GM12878 (cell line): Measurements from ENCODE around the gene AADAT. TPM values are rescaled to one million over a fixed set of nuclear protein-coding genes. Genes with fewer than 3 reads are reported as not detected.

ENCODE experiments used
- ATAC-seq: fragments of 200-7000 bp; cut with Tn5 transposase; 3 replicates; pipeline ENCODE4 v1.9.1; 2020; ENCODE audit warnings: mild to moderate bottlenecking, moderate library complexity
- BruUV-seq: library from RNA; stranded (reverse); fragments of 400-500 nt; replicated peaks from 2 replicates; lab custom pipeline; 2021; lab: Mats Ljungman, UMichigan
- CTCF ChIA-PET: fragments of 300-600 bp; sonication (Branson Sonifier 250); formaldehyde crosslinking; extraction: SDS; loops from one replicate; lab custom pipeline; 2021; ENCODE audit warnings: inconsistent platforms; lab: Yijun Ruan, JAX
- POLR2A ChIA-PET: fragments of 350-600 bp; formaldehyde crosslinking; extraction: SDS; loops from one replicate; lab custom pipeline; 2021; ENCODE audit warnings: inconsistent platforms; lab: Charles Lee
- RAD21 ChIA-PET: fragments of 300-600 bp; sonication (Branson Sonifier 250); formaldehyde crosslinking; loops from one replicate; lab custom pipeline; 2023; ENCODE audit warnings: antibody characterized with exemption; ENCODE audit not compliant: unreplicated experiment; lab: Charles Lee
- SMC1A ChIA-PET: fragments of 300-600 bp; sonication (Branson Sonifier 250); formaldehyde crosslinking; loops from one replicate; lab custom pipeline; 2023; ENCODE audit not compliant: unreplicated experiment, uncharacterized antibody; lab: Charles Lee
- DNase-seq: peaks from one replicate; pipeline ENCODE4 v3.0.0-alpha.2; 2011; ENCODE audit warnings: low read depth, low spot score
- FAIRE-seq: peaks from 3 replicates; lab custom pipeline; 2011; peaks lifted over from hg19 to GRCh38; lab: Jason Lieb, UNC
- H2AFZ ChIP-seq: 2 replicates; pipeline ENCODE4 v1.6.0; 2011; ENCODE audit warnings: low read depth, low read length, control low read depth; ENCODE audit not compliant: control insufficient read depth
- H3K27ac ChIP-seq: 2 replicates; pipeline ENCODE4 v1.5.1; 2011; ENCODE audit warnings: control low read depth; ENCODE audit not compliant: control insufficient read depth, insufficient read depth
- H3K27me3 ChIP-seq, 2 experiments: replicated peaks in 1 of 2; 2 replicates each; pipeline versions ENCODE4 v1.6.0 to v1.6.1; 2011; ENCODE audit warnings: low read length in 1 of 2; ENCODE audit not compliant: control insufficient read depth in 2 of 2, insufficient read depth in 2 of 2
- H3K36me3 ChIP-seq, 2 experiments: 2 replicates each; pipeline ENCODE4 v1.5.1; 2011; ENCODE audit warnings: low read length in 1 of 2; ENCODE audit not compliant: control insufficient read depth in 2 of 2, insufficient read depth in 2 of 2
- H3K4me1 ChIP-seq: 2 replicates; pipeline ENCODE4 v1.6.1; 2011; ENCODE audit warnings: mild to moderate bottlenecking, low read length, moderate library complexity, mixed read lengths; ENCODE audit not compliant: control insufficient read depth, insufficient read depth
- H3K4me2 ChIP-seq: 2 replicates; pipeline ENCODE4 v1.6.0; 2011; ENCODE audit warnings: control low read depth; ENCODE audit not compliant: control insufficient read depth, insufficient read depth
- H3K4me3 ChIP-seq: fragments of 200-600 bp; sonication (generic); 2 replicates; pipeline ENCODE4 v1.5.1; 2016
- H3K79me2 ChIP-seq: 2 replicates; pipeline ENCODE4 v1.6.0; 2011; ENCODE audit warnings: low read length; ENCODE audit not compliant: control insufficient read depth, insufficient read depth
- H3K9ac ChIP-seq: 2 replicates; pipeline ENCODE4 v1.8.0; 2011; ENCODE audit warnings: low read length, control low read depth, mixed read lengths; ENCODE audit not compliant: control insufficient read depth, insufficient read depth
- H3K9me3 ChIP-seq: replicated peaks from 3 replicates; pipeline ENCODE4 v1.5.1; 2011; ENCODE audit warnings: mild to moderate bottlenecking, low read length; ENCODE audit not compliant: control insufficient read depth, insufficient read depth
- H4K20me1 ChIP-seq: 2 replicates; pipeline ENCODE4 v1.6.0; 2011; ENCODE audit not compliant: control insufficient read depth, insufficient read depth
- CBFB ChIP-seq: IDR thresholded peaks from 2 replicates; pipeline ENCODE4 v1.6.1; 2016; ENCODE audit warnings: antibody characterized with exemption, low read depth
- CHD4 ChIP-seq: fragments of 200-600 bp; sonication (generic); IDR thresholded peaks from 2 replicates; pipeline ENCODE4 v1.6.1; 2016; ENCODE audit warnings: mild to moderate bottlenecking
- CREB1 ChIP-seq: IDR thresholded peaks from 2 replicates; pipeline ENCODE4 v1.6.1; 2012; ENCODE audit warnings: low read depth, mild to moderate bottlenecking, inconsistent platforms
- CREM ChIP-seq: IDR thresholded peaks from 2 replicates; pipeline ENCODE4 v1.6.1; 2014; ENCODE audit warnings: antibody characterized with exemption, low read depth
- FOS ChIP-seq: IDR thresholded peaks from 3 replicates; pipeline ENCODE4 v1.6.1; 2011; ENCODE audit warnings: borderline replicate concordance; ENCODE audit not compliant: insufficient read length; ENCODE audit errors: extremely low read depth
- HCFC1 ChIP-seq: fragments of 150-350 bp; IDR thresholded peaks from 2 replicates; pipeline ENCODE4 v1.6.1; 2014; ENCODE audit warnings: low read length
- IKZF1 ChIP-seq: fragments of 450-650 bp; conservative IDR thresholded peaks from 2 replicates; pipeline ENCODE4 v1.6.1; 2017; ENCODE audit warnings: antibody characterized with exemption, mild to moderate bottlenecking
- LARP7 ChIP-seq: fragments of 450-650 bp; IDR thresholded peaks from 2 replicates; pipeline ENCODE4 v1.6.1; 2017; ENCODE audit warnings: mild to moderate bottlenecking
- NFIC ChIP-seq: IDR thresholded peaks from 2 replicates; pipeline ENCODE4 v1.6.1; 2012; ENCODE audit warnings: low read depth, mild to moderate bottlenecking, inconsistent platforms, low read length, moderate library complexity
- NFXL1 ChIP-seq: fragments of 450-650 bp; IDR thresholded peaks from 2 replicates; pipeline ENCODE4 v1.6.1; 2017; ENCODE audit warnings: antibody characterized with exemption, mild to moderate bottlenecking, borderline replicate concordance
- RELA ChIP-seq: fragments of 450-650 bp; IDR thresholded peaks from 2 replicates; pipeline ENCODE4 v1.8.0; 2014; ENCODE audit warnings: borderline replicate concordance; ENCODE audit not compliant: partially characterized antibody
- SMAD1 ChIP-seq: fragments of 450-650 bp; IDR thresholded peaks from 2 replicates; pipeline ENCODE4 v1.6.1; 2018; ENCODE audit warnings: mild to moderate bottlenecking, low read depth; ENCODE audit not compliant: partially characterized antibody
- SMC3 ChIP-seq: IDR thresholded peaks from 2 replicates; pipeline ENCODE4 v1.6.1; 2011; ENCODE audit warnings: low read length, improper control_type of control experiment, borderline replicate concordance
- SREBF2 ChIP-seq: IDR thresholded peaks from 2 replicates; pipeline ENCODE4 v1.6.1; 2012; ENCODE audit warnings: mild to moderate bottlenecking, low read length
- ZNF274 ChIP-seq: IDR thresholded peaks from one replicate; pipeline ENCODE4 v1.8.0; 2011; ENCODE audit not compliant: insufficient read length, insufficient read depth
- ZNF687 ChIP-seq: fragments of 450-650 bp; IDR thresholded peaks from 2 replicates; pipeline ENCODE4 v1.6.1; 2017; ENCODE audit warnings: mild to moderate bottlenecking, moderate library complexity
- WGBS: methylation state at CpG from one replicate; pipeline ENCODE4 v1.1.6; 2016; ENCODE audit warnings: low lambda C conversion rate; ENCODE audit not compliant: insufficient replicate concordance, insufficient coverage; ENCODE audit errors: missing lambda C conversion rate; 5-methylcytosine and 5-hydroxymethylcytosine counted together
- in situ Hi-C: fragments of 300-500 bp; cut with MboI; formaldehyde crosslinking; loops from 9 replicates; pipeline ENCODE4 v1.14.3; 2018; ENCODE audit warnings: mixed read lengths
- intact Hi-C: fragments of 100-400 bp; cut with micrococcal nuclease; formaldehyde crosslinking; loops from one replicate; pipeline ENCODE4 v1.14.2; 2022; ENCODE audit not compliant: unreplicated experiment
- polyA plus RNA-seq, 11 experiments: library from polyadenylated mRNA; depleted of rRNA in 4 of 11; unstranded in 6 of 11; stranded (reverse) in 5 of 11; fragments of >200 nt; fragmentation: Nextera tagmentation in 4 of 11; fragmentation: Illumina TruSeq in 1 of 11; extraction: Ambion mirVana in 4 of 11; extraction: Trizol in 1 of 11; gene quantifications; 1 replicate in 1 of 11; 2 replicates in 10 of 11; pipeline versions ENCODE4 v1.2.1 to v1.2.3, GENCODE V29; 2011 to 2016; ENCODE audit warnings: inconsistent platforms in 2 of 11, missing spikeins in 2 of 11, low read depth in 1 of 11
- total RNA-seq, 4 experiments: library from RNA; depleted of rRNA in 3 of 4; stranded (reverse); fragments of >200 nt in 3 of 4; fragmentation: Illumina TruSeq in 1 of 4; extraction: Trizol in 1 of 4; gene quantifications; 2 replicates each; pipeline versions ENCODE4 v1.2.1 to v1.2.3, GENCODE V29; 2013 to 2021
- TF ChIP-seq, protein P1 (sequence below): fragments of 450-650 bp; IDR thresholded peaks from 2 replicates; pipeline ENCODE4 v1.6.1; 2017; ENCODE audit warnings: mild to moderate bottlenecking, moderate library complexity

AADAT gene
- total and polyA plus RNA-seq, 10 of the 15 experiments (the other 5 are each of a cell fraction or from before 2014, with no cell fraction given): not detected

- Histone ChIP-seq H2AFZ (no peak overlapping the region), H3K27ac (no peak overlapping the region), H3K4me2 (no peak overlapping the region), H4K20me1 (no peaks in the 10 kb centered on the region), H3K79me2 (no peaks in the 10 kb centered on the region), H3K36me3 (no peaks in the 10 kb centered on the region), H3K27me3 (peaks cover 3 to 5% of the 10 kb centered on the region in 2 experiments; a peak in 2 of 4 replicates), H3K9ac (no peak overlapping the region), H3K9me3 (no peaks in the 10 kb centered on the region; the same call in 2 of the 3 replicates), H3K4me1 (no peaks in the 10 kb centered on the region), H3K4me3 (no peak overlapping the region)
- DNase-seq (no peak), ATAC-seq (no peak), FAIRE-seq (no peak)
- intact Hi-C loops (no loop called here), in situ Hi-C loops (no loop called here)
- 63% methylated on average over 42 of the region's 47 CpGs for WGBS
- SMC1A ChIA-PET: no interaction called here
- CTCF ChIA-PET: interaction anchor here (1.5 kb wide), 1 partner anchor 280 kb away, joined by 5 read pairs; no protein-coding TSS in a partner anchor
- BruUV-seq: no TSS peak
- RAD21 ChIA-PET: no interaction called here
- POLR2A ChIA-PET: no interaction called here
- no peak for TF ChIP-seq NFIC
- no peak for TF ChIP-seq SREBF2
- TF ChIP-seq RELA: no peak
- TF ChIP-seq SMAD1: no peak
- TF ChIP-seq SMC3: no peak
- no peak for TF ChIP-seq ZNF687
- TF ChIP-seq HCFC1: no peak
- no peak for TF ChIP-seq ZNF274
- TF ChIP-seq IKZF1: no peak
- no peak for TF ChIP-seq CHD4
- TF ChIP-seq FOS: no peak
- TF ChIP-seq LARP7: no peak
- TF ChIP-seq NFXL1: no peak
- no peak for TF ChIP-seq CBFB
- TF ChIP-seq, protein P1, sequence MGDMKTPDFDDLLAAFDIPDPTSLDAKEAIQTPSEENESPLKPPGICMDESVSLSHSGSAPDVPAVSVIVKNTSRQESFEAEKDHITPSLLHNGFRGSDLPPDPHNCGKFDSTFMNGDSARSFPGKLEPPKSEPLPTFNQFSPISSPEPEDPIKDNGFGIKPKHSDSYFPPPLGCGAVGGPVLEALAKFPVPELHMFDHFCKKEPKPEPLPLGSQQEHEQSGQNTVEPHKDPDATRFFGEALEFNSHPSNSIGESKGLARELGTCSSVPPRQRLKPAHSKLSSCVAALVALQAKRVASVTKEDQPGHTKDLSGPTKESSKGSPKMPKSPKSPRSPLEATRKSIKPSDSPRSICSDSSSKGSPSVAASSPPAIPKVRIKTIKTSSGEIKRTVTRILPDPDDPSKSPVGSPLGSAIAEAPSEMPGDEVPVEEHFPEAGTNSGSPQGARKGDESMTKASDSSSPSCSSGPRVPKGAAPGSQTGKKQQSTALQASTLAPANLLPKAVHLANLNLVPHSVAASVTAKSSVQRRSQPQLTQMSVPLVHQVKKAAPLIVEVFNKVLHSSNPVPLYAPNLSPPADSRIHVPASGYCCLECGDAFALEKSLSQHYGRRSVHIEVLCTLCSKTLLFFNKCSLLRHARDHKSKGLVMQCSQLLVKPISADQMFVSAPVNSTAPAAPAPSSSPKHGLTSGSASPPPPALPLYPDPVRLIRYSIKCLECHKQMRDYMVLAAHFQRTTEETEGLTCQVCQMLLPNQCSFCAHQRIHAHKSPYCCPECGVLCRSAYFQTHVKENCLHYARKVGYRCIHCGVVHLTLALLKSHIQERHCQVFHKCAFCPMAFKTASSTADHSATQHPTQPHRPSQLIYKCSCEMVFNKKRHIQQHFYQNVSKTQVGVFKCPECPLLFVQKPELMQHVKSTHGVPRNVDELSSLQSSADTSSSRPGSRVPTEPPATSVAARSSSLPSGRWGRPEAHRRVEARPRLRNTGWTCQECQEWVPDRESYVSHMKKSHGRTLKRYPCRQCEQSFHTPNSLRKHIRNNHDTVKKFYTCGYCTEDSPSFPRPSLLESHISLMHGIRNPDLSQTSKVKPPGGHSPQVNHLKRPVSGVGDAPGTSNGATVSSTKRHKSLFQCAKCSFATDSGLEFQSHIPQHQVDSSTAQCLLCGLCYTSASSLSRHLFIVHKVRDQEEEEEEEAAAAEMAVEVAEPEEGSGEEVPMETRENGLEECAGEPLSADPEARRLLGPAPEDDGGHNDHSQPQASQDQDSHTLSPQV: no peak
- TF ChIP-seq CREM: no peak
- no peak for TF ChIP-seq CREB1
Observed at GRCh38 chr4:170091069-170091696, 1.4 kb upstream of the AADAT start.
